GM21737 (cell line): ENCODE data around the gene CDK5R1.

Experiments
- ATAC-seq: cut with Tn5 transposase; IDR thresholded peaks from one replicate; pipeline ENCODE4 v1.9.1; 2021; ENCODE audit warnings: mild to moderate bottlenecking, moderate library complexity; ENCODE audit not compliant: unreplicated experiment

Gene CDK5R1

DNA sequence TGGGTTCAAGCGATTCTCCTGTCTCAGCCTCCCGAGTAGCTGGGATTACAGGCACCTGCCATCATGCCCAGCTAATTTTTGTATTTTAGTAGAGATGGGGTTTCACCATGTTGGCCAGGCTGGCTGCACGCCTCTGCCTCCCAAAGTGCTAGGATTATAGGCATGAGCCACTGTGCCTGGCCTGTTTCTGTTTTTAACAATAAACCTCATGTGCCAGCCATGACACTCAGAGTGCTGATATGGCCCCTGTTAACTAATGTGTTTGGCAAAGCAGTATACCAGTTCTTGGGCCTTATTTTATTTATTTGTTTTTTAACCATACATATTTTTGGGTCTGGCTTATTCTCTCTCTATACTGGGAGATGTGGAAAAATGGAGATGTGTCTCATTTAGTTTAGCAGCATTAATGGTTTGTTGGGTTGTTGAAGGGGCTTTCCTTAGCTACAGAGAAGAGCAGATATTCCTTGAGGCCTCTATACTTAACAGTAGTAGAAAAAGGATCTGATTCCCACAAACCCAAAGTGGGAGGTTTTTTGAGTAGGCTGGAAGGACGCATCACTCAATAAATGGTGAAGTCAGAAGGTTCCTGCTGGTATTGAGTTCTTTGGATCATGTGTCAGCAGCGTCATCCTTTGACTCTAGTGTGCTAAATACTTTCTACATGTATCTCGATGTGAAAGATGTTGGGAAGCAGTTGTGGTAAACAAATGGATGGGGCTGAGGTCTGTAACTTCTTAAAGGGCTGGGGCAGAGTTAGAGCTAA, 16.2 kb upstream of the CDK5R1 start:
- no peak for ATAC-seq

DNA sequence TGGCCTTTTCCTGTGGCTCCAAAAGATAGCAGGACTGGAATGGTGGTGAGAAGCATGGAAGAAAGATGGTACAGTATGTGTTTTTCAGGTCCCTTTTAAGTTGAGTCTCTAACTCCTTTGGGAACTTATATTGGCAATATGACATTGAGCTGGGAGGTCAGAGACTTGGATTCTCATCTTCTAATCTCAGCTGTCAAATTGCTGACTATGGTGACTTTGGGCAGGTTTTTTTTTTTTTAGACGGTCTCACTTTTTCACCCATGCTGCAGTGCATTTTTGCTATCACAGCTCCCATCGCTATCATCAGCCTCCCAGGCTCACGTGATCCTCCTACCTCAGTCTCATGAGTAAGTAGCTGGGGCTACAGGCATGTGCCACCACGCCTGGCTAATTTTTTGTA, 15.1 kb upstream of the CDK5R1 start:
- ATAC-seq = no peak

DNA sequence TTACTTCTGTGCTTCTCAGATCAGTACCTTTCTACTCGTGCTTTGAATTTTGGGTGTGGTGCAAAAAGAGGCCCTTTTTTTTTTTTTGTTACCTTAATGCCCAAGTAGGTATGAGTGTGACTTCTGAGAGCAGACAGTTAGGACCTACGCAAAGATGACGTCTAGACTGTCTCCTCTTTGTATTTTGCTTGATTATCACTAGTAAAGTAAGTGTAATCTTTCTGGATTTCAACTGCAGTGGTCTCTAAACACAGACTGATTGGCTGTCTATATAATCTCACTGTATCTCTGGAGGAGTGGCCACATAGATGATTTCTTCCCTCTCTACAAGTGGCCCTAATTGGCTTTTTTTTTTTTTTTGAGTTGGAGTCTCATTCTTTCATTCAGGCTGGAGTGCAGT, 11.5 kb upstream of the CDK5R1 start:
- ATAC-seq = no peak

DNA sequence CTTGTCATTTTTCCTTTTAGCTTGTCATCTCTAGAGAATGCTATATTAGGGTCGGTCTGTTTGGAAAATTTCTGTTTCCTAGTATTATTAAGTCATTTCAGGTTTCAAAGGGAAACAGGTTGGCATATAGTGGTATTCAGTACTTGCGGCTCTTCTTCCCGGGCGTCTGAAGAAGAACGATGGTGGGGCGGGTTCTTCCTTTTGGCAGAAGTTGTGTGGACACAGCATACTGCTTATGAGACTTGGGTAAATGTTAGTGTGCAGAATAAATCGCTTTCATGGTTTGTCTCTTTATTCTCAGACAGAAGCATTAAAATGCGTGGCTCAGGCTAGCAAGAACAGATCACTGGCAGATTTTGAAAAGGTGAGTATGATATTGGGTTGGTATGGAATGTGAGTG, 9.6 kb upstream of the CDK5R1 start:
- no peak for ATAC-seq

DNA sequence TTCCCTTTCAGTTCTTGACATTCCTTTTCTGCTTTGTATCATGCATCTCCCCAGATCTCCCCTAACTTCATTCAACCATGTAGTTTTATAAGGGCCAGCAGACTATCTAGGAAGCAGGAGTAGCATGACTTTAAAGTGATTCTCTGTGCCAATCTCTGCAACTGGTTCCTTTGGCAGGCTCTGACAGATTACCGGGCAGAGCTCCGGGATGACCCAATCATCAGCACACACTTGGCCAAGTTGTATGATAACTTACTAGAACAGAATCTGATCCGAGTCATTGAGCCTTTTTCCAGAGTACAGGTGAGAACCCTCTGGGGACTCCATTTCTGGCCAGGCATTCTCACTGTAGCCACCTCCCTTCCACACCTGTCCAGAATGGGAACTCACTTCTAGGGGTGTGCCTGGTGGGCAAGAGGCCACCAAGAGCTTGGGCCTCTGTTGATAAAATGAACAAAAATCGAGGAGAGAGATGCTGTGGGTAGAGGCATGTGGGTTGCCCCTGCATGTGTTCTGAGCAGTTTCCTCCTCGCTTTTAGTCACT, 7.6 kb upstream of the CDK5R1 start:
- no peak for ATAC-seq

DNA sequence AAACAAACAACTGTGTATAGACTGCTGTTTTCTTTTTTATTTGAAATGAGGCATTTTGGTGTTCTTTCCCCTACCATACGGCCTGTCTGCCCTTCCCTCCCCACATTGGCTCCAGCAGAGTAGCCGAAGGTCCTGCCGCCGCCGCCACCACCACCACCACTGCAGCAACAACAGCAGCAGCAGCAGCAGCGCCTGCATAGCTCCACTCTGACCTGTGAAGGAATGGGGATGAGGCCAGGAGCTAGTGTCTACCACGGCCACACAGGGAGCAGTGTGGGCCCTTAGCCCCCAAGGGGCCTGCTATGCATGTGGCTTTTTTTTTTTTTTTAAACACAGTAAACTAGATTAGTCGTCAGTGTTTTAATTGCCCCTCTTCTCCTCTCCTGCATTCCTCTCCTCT, 5.6 kb upstream of the CDK5R1 start:
- ATAC-seq = no peak

DNA sequence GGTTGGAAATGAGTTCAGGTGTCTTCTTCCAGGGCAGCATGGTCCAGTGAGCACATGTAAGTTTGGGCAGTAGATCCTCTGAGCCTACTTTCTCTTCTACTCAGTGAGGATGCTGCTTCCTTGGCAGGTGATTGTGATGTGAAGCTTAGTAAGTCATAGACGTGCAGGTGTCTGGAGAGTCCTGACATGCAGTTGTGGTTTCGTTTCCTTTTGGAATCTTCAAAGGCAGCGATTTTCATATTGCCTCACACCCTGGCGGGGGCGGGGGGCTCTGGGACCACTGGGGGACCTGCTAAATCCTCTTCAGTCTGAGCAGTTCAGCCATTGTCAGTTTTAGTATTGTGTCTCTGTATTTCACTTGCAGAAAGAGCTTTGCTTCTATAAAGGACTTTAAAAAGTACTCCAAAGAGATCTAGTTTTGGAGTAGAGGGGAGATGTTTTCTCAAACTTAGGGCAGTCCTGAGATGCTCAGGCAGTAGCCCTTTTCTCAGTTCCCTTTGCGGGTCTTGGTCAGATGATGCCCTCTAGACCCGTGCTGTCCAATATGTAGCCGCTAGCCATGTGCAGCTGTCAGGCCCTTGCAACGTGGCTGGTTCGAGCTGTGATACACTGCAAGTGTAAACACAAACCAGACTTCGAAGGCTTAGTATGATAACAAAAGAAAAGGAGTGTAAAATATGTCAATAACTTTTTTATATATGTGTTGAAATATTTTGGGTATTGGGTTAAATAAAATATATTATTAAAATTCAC, 4.0 kb upstream of the CDK5R1 start:
- ATAC-seq = no peak

DNA sequence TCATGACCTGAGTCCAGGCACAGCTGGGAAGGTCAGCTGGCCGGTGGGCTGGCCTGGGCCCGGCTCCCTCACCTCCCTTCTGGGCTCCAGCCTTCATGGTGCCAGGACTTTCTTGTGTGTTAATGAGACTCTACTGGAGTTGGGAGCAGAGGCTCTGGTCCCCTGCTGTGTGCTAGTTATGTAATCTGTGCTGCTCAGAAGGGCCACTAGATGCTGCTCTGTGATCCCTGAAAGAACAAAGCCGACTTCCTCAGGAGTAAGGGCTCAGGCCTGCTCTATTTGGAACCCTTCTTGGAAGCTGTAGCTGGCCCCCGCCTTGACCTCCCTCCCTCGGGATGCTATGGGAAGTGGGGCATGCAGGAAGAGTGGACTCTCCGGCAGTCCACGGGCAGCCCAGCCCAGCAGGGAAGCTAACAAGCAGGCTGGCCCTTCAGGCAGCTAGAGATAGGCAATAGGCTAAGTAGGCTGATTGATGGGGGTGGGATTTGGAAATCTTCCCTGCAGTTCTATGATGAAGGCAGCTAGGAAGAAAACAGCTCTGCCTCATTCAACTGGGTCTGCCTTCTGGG, 3.3 kb upstream of the CDK5R1 start:
- no peak for ATAC-seq

DNA sequence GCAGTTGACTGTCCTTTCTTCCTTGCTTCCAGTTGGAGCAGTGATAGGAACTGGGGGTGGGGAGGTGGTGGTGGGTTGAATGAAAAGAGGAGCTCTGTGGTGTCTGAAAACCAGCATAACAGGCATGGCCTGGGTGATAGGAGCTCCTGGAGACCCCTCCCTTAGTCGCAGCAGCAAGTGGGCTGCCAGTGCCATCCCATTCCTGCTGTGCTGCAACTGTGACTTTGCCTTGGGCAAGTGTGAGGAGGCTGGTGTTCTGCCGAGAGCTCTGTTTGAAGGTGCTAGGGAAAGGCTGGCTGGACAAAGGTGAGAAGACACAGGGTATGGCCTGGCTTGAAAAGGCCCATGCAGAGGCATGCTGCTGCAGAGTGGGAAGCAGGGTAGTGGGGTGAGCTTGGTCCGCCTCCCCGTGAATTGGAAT, 2.7 kb upstream of the CDK5R1 start:
- no peak for ATAC-seq

DNA sequence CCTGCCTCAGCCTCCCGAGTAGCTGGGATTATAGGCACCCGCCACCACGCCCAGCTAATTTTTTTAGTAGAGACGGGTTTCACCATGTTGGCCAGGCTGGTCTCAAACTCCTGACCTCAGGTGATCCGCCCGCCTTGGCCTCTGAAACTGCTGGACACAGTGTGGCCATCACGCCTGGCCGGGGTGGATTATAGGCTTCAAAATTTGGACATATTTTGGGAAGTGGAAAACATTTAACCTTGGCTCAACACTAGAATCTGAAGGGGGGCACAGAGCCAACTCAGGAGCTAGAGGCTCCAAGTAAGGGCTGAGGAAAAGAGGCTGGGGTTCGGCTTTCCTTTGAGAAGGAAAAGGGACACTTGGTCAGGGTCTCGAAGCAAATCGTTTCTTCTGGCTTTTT, 2.2 kb upstream of the CDK5R1 start:
- no peak for ATAC-seq

DNA sequence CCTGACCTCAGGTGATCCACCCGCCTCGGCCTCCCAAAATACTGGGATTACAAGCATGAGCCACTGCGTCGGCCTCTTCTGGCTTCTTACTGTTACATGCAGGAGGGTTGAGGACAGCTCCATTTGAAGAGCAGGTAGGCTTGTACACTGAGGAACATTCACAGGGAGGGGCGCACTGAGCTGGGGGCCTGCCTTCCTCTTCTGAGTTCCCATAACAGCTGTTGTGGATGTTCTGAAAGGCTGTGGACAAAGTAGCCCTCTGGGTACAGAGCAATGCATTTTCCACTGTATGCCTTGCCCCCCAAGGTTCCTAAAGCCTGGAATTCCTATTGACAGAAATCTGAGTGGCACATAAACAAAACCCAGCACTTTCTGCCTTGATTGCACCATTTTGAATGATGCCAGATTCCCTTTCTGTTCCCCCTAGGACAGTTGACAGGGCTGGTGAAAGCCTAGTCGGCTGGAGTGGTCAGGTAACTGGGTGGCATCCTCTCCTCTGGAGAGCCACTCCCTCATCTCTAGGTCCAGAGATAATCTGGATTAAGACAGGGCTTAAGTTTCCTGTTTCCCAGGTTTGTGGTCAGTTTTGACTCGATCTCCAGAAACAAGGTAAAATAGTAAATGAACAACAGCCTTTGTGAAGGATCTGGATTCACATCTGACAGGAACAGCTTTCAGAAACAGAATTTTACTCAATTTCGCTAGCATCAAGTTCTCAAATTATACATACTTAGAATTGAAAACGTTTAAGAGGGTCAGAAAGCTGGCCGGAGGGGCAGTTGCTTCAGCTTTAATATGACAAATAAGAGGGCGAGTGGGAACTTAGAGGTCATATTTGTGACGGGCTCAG, 1.3 kb upstream of the CDK5R1 start:
- no peak for ATAC-seq

DNA sequence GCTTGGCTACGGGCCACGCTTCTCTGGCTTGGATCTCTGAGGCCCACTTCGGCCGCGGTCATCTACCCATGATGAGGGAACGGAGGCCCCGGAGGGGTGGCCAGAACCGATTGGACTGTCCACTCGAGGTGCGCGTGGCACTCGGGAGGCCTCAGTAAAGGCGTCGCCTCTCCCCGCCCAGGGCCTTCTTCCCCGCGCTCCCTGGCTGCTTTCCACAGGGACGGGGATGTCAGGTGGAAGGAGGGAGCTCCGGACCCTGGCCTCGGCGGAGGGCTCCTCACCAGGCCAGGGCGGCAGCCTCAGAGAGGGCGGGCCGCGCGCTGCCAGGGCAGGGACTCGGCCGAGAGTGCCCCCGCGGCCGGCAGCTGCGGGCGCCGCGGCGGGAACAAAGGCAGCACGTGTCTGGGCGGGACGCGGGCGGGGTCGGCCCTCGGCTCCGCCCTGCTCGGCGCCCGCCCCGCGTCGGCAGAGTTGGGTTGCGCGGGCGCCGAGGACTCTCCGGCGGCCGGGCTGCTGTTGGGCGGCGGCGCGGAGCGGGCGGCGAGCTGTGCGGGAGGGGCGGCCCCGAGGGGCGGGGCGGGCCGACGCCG, 587 bp upstream of the CDK5R1 start:
- peak; percentile 43 for ATAC-seq

DNA sequence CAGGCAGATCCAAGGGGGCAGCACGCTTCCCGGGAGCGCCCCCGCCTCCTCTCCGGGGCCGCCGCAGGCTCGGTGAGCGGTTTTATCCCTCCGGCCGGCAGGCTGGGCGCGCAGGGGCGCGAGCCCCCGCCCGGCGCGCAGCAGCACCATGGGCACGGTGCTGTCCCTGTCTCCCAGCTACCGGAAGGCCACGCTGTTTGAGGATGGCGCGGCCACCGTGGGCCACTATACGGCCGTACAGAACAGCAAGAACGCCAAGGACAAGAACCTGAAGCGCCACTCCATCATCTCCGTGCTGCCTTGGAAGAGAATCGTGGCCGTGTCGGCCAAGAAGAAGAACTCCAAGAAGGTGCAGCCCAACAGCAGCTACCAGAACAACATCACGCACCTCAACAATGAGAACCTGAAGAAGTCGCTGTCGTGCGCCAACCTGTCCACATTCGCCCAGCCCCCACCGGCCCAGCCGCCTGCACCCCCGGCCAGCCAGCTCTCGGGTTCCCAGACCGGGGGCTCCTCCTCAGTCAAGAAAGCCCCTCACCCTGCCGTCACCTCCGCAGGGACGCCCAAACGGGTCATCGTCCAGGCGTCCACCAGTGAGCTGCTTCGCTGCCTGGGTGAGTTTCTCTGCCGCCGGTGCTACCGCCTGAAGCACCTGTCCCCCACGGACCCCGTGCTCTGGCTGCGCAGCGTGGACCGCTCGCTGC, 832 bp downstream of the CDK5R1 start:
- ATAC-seq = no peak

DNA sequence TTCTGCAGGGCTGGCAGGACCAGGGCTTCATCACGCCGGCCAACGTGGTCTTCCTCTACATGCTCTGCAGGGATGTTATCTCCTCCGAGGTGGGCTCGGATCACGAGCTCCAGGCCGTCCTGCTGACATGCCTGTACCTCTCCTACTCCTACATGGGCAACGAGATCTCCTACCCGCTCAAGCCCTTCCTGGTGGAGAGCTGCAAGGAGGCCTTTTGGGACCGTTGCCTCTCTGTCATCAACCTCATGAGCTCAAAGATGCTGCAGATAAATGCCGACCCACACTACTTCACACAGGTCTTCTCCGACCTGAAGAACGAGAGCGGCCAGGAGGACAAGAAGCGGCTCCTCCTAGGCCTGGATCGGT, 1.4 kb downstream of the CDK5R1 start:
- ATAC-seq = no peak

DNA sequence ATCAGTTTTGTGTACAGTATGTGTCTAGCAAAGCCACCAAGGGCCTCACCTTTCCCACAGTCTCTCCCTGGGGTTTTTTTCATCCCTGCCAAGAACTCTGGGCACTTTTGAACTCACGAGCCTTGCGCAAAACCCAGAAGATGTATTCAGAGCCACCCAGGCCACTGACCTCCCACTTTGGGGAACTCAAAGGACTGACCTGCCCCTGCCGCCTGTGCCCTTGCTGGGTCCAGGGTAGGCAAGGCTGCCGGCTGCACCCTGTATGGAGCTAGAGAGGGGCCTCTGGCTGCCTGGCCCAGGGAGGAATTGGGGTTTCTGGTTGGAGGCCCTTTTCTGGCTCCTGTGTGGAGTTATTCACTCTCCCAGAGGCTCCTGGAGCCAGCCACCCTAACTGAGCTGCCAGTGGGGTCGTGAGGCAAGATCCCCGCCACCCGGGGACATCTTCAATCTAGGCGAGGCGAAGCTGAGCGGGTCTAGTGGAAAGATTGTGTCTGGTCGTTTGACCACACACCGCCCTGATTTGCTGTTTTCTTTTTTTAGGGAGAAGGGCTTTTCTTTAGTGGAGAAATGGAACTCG, 1.9 kb downstream of the CDK5R1 start:
- no peak for ATAC-seq

DNA sequence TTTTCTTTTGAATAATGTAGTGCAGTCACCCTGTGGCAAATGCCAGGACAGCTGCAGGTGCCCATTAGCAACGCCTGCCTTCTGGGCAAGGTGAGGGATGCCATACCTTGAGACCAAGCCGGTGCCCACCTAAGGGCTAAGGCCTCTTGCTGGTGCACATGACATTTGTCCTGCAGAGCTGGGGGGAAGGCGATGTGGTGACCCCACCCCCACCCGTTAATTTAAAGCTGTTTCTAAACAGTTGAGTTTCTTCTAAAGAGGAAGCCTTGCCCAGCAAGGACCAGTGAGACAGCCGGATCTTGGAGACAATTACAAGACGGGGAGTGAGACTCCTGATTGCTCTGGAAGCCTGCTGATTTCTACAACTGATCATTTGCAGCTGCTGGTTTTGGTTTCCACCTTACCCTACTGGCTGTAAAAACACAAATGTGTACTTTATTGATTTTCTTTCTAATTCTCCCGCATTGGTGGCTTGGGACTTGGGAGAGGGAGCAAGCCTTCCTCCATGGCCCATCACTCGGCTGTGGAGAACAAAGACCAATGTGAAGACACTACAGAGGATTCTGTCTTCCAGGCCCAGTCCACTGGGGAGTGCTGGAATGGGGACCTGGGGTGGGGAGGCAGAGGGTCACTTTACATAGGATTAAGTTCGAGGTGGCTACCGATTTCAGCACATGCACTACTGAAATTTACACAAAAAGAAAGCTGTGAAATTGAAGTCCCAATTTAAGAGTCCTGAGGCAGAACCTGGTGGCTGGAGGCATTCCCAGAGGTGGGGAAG, 2.7 kb downstream of the CDK5R1 start:
- no peak for ATAC-seq

DNA sequence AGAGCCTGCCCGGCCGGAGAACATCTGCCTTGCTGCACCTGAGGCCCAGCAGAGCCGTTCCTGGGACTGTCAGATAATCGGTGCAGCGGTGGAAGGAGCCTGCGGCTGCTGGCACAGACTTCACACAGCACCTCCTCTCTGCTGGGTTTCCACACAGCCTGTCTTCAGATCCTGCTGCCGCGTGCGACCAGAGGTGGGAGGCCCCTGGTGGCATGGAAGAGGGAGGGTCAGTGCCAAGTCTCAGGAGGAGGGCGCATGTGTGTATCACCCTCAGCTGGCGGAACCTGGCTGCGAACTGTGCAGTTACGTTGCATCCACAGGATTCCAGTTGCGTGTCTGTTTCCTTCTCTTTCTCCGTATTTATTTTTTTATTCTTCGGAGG, 3.3 kb downstream of the CDK5R1 start:
- no peak for ATAC-seq

DNA sequence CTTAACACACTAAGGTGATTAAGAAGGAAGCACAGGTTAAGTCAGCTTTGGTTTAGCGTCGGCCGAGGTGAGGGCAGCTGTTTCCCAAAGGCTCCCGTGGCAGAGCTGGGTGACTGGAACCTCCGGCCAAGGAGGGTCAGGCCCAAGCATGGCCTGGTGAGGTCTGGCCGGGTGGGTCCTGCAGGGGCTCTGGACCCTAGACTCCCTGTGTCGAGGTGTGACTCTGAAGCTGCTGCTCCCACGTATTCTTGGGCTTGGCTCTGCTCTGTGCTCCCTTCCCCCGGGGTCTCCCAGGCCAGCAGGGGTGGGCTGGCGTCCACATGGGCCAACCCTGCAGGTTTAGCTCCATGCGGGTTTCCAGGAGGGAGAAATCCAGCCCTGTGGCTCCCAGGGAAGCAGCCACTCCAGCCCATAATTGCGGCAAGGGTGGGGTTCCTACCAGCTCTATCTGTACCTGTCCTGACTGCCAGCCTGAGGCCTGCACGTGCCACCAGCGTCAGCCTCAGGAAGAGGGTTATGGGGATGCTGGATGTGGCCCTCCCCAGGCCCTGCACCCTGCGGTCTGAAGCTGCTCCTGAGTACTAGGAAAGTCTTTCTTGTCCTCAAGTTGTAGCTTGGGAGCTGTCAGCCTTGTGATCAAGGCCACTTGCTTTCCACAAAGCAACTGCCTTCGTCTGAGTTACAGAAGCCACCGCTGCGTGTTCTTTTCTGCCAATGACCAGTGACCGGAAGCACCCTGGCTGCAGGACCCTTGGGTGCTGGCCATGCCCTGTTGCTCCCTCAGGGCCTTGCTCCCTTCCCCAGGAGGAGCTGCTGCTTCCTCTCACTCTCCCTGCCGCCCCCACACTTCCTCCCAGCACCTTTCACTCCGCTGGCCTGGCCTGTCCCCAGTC, 4.8 kb downstream of the CDK5R1 start:
- no peak for ATAC-seq
